Lower lobe of right lung (tissue), 2 donors: Measurements from ENCODE around the gene FGL2. TPM values are rescaled to one million over a fixed set of nuclear protein-coding genes. Genes with fewer than 3 reads are reported as not detected.
"Not testable (repeated sequence)": the region's sequence is repeated elsewhere in the genome, so short reads cannot be mapped to it uniquely, and the experiment has no call there.

Source experiments
- ATAC-seq, 2 donors: fragments of 200-7000 bp; cut with Tn5 transposase; one replicate each; pipeline ENCODE4 v1.9.1; 2020 to 2022; ENCODE audit warnings: mild to moderate bottlenecking in 2 of 2, moderate library complexity in 2 of 2
- DNase-seq: peaks from one replicate; pipeline ENCODE4 v3.0.0-alpha.2; 2020
- H3K27ac ChIP-seq: fragments of 200-600 bp; one replicate; pipeline ENCODE4 v1.8.0; 2022
- H3K27me3 ChIP-seq: fragments of 200-600 bp; one replicate; pipeline ENCODE4 v1.8.0; 2022; ENCODE audit warnings: low read depth
- H3K36me3 ChIP-seq: fragments of 200-600 bp; one replicate; pipeline ENCODE4 v1.8.0; 2022; ENCODE audit warnings: mild to moderate bottlenecking
- H3K4me1 ChIP-seq: fragments of 200-600 bp; one replicate; pipeline ENCODE4 v1.8.0; 2022
- H3K4me3 ChIP-seq: fragments of 200-600 bp; one replicate; pipeline ENCODE4 v1.8.0; 2022; ENCODE audit warnings: mild to moderate bottlenecking
- H3K9me3 ChIP-seq: fragments of 200-600 bp; one replicate; pipeline ENCODE4 v1.8.0; 2022
- intact Hi-C: fragments of 100-400 bp; cut with DNase I; formaldehyde crosslinking; loops from one replicate; pipeline ENCODE4 v1.11.0; 2022
- total RNA-seq: library from RNA; stranded (reverse); fragmentation: NEBNext Ultra II Directional; extraction: Animal tissue kit (Norgen Biotek cat#: 25700); gene quantifications from one replicate; pipeline ENCODE4 v1.2.1, GENCODE V29; 2021
- TF ChIP-seq, protein P1 (sequence below): fragments of 200-600 bp; IDR thresholded peaks from one replicate; pipeline ENCODE4 v1.8.0; 2022; ENCODE audit warnings: antibody characterized with exemption, mild to moderate bottlenecking
- donor health status: DM: no; HTN: yes; CAD: no; lungs with severe emphysema.

Gene FGL2
- total RNA-seq, 1 donor from 2014 or later: 33.0 TPM

DNA sequence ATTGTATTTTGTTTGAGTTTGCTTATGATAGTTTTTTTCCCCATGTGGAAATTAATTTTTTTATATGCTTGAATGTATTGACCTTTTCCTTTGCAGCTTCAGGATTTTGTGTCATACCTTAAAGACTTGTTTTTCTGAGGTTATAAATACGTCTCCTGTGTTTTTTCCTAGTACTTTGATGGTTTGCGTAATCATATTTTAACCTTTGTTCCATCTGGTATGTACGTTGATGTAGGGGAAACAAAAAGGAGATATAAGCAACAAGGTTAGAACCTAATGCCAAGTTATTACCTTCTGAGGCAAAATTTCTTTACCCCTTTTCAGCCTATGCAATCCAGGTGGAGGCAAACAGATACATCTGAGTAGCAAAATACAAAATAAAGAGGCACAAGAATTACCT lies 17.9 kb downstream of the FGL2 start:
- Histone ChIP-seq H3K9me3 (no peaks in the 10 kb centered on the region), H3K4me1 (peaks cover 12% of the 10 kb centered on the region), H3K4me3 (no peak overlapping the region), H3K36me3 (no peaks in the 10 kb centered on the region), H3K27ac (no peak overlapping the region), H3K27me3 (no peaks in the 10 kb centered on the region)
- DNase-seq (no peak), ATAC-seq (no peak)
- TF ChIP-seq, protein P1, sequence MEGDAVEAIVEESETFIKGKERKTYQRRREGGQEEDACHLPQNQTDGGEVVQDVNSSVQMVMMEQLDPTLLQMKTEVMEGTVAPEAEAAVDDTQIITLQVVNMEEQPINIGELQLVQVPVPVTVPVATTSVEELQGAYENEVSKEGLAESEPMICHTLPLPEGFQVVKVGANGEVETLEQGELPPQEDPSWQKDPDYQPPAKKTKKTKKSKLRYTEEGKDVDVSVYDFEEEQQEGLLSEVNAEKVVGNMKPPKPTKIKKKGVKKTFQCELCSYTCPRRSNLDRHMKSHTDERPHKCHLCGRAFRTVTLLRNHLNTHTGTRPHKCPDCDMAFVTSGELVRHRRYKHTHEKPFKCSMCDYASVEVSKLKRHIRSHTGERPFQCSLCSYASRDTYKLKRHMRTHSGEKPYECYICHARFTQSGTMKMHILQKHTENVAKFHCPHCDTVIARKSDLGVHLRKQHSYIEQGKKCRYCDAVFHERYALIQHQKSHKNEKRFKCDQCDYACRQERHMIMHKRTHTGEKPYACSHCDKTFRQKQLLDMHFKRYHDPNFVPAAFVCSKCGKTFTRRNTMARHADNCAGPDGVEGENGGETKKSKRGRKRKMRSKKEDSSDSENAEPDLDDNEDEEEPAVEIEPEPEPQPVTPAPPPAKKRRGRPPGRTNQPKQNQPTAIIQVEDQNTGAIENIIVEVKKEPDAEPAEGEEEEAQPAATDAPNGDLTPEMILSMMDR: no peak
- intact Hi-C loops: no loop called here

DNA sequence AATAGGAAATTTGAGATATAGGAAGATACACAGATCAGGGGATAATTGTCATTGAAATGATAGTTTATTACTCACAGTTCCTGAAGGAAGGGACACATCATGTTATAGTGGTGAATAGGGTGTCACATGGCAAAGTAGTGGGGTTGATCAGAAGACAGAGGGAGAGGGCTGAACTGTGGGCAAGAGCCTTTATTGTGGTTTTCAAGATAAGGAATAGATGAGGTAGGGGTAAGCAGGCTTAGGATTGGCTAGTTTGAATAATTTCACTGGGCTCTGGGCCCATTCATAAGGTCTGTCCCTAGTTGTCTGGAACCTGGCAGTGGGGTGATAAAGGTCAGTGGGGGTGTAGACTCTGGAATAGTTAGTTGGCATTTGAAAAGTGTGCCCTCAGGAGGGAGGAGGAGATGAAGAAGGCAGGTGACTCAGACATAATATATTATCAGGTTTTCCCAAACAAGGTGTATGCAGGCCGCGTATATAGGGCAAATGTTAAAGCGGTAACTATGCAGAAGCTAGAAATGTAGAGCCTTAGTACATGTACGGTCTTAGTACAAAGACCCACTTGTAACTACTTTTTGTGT lies 18.5 kb downstream of the FGL2 start:
- no peaks in the 10 kb centered on the region for H3K27me3 ChIP-seq
- no peak overlapping the region for H3K4me3 ChIP-seq
- intact Hi-C loops: no loop called here
- H3K9me3 ChIP-seq: no peaks in the 10 kb centered on the region
- TF ChIP-seq, protein P1: no peak
- no peak for ATAC-seq
- no peak overlapping the region for H3K27ac ChIP-seq
- peaks cover 12% of the 10 kb centered on the region for H3K4me1 ChIP-seq
- H3K36me3 ChIP-seq: no peaks in the 10 kb centered on the region
- DNase-seq: no peak

DNA sequence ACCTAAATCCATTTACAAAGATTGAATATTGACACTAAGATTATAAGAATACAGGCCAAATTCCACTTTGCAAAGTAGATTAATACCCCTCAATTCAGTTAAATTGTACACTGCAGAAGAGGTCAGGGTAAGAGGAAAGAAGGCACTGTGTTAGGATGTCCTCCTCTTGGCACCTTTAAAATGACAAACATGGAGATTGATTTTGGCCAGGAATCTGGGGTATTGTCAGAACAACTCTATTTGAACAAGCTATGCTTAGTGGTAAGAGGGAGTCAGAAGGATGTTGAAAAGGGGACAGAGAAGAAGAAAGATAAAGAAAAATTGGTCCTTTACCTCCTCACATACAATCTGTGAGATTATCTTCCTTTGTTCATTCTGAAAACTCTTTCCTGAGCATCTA lies 21.6 kb downstream of the FGL2 start:
- intact Hi-C loops, DNase-seq, H3K4me3 ChIP-seq, ATAC-seq, H3K36me3 ChIP-seq, H3K4me1 ChIP-seq, H3K27ac ChIP-seq, H3K9me3 ChIP-seq, H3K27me3 ChIP-seq: not testable (repeated sequence)

DNA sequence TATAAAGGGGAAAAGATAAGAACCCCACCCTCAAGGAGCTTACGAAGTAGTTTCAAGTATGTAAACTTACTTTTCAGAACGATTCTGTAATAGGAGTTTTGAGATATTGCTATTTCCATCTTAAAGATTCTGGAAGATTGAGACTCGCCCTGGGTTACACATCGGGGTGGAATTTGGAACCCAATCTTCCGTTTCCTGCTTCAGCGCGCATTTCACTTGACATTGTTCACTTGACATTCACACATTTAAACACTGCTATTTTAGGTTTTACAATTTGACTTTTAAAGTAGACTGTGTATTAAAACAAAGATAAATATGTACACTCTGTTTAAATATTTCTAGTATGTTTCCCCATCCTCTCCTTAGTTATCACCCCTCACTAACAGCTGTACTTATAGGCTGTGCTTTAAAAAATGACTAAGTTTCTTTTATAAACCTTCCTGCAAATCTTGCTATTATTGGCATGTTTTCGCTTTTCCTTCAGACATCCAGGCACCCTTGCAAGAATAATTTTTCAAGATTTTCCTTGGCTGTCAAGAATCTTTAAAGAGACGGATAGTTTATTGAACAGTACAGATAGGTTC lies 22.2 kb downstream of the FGL2 start:
- H3K4me1 ChIP-seq, intact Hi-C loops, H3K4me3 ChIP-seq, DNase-seq, H3K9me3 ChIP-seq, H3K27ac ChIP-seq, H3K36me3 ChIP-seq, H3K27me3 ChIP-seq: not testable (repeated sequence)
- ATAC-seq: peak in 1 of 2 donors; percentile 52

GRCh38 chr7:77175274-77175800 lies 24.3 kb downstream of the FGL2 start:
- H3K9me3 ChIP-seq, H3K27ac ChIP-seq, DNase-seq, H3K36me3 ChIP-seq, H3K4me3 ChIP-seq, intact Hi-C loops, ATAC-seq, H3K27me3 ChIP-seq, H3K4me1 ChIP-seq: not testable (repeated sequence)

DNA sequence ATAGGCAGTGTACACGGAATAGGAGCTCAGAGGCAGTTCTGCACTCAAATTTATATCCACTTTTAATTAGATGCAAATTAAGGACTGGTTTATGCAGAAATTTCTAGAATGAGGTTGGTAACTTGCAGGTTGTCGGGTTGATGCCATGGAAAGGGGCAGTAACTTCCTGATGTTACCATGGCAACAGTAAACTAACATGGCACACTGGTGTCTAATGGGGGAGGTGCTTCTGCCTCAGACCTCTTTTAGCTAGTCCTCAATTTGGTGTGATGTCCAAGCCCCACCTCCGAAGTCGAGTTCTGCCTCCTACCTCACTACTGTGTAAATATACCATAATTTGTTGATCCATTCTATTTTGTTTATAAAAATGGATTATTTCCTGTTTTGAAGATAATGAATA lies 25.2 kb downstream of the FGL2 start:
- H3K27ac ChIP-seq, H3K27me3 ChIP-seq, H3K4me3 ChIP-seq, intact Hi-C loops, DNase-seq, ATAC-seq, H3K9me3 ChIP-seq, H3K36me3 ChIP-seq, H3K4me1 ChIP-seq: not testable (repeated sequence)

- intact Hi-C loops, H3K27me3 ChIP-seq, DNase-seq, H3K4me1 ChIP-seq, H3K4me3 ChIP-seq, H3K9me3 ChIP-seq, ATAC-seq, H3K27ac ChIP-seq, H3K36me3 ChIP-seq: not testable (repeated sequence)
Measured at GRCh38 chr7:77172437-77173172, 27.0 kb downstream of the FGL2 start.

DNA sequence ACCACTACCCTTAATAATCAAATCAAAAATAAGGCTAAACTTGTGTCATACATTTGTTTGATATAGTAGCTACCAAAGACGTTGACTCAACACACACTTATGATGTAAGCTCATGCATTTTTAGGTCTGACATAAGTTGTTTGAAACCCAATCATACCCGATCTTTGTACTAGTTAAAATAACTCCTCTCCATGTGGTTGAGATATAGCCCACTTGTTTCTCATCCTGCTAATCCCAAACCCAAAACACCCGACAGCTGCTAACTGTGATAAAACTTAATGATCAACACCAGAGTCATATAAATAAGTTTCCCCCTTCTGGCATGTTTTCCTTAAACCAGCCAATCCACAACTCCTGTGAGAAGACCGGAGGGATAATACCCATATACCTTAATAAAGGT lies 28.5 kb downstream of the FGL2 start:
- H3K4me1 ChIP-seq, H3K9me3 ChIP-seq, H3K4me3 ChIP-seq, ATAC-seq, H3K27me3 ChIP-seq, DNase-seq, intact Hi-C loops, H3K27ac ChIP-seq, H3K36me3 ChIP-seq: not testable (repeated sequence)
